ENCODE data around the gene CFAP61.

CFAP61 gene

DNA sequence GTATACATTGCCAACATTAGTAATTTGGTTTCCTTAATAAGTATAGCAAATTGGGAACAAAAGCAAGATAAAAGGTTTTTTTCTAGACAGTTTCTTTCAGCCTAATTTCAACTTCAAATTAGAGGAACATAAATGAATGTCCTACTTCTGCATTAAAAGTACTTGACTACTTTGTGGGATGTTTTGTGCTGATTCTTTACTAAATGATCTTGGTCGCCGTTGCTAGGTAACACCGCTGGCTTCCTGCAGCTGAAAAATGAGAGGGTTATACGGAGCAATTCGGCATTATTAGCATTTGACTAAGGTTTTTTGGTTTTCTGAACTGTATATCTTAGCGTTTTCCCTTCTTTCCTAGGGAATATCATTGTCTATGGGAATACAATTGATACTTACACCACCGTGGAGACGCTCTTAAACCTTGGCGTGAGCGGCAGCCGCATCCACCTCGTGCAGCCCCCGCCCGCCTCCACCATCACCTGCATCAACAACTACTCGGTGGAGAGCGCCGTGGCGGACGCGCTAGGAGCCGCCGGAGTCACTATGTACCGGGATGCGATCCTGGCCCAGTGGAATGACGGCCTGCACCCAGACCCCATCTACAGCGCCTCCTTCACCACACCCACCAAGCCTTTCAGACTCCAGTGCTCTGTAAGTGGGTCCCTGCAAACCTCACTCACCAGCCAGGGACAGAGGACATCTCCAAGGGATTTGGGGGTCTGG is 224.6 kb downstream of the CFAP61 start:
- DNase-seq (ENCODE audit: low read depth): no peak

DNA sequence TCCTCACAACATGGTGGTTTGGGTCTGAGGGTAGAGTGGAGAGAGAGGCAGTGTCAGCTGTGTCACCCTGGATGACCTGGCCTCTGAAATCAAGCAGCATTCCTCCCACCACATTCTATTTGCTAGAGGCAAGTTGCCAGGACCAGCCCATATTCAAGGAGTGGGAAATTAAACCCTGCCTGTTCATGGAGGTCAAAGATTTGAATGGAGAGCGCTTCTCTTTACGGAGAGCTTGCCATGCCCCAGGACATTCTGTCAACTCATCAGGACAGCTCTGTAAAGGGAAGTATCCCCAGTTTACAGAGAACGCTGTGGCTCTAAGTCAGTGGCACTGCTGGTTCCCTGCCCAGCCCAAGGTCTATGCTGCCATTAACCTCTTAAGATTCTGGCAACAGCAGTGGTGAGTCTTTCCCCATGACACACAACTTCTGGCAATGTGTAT is 225.6 kb downstream of the CFAP61 start:
- no peak for DNase-seq (ENCODE audit: low read depth)

DNA sequence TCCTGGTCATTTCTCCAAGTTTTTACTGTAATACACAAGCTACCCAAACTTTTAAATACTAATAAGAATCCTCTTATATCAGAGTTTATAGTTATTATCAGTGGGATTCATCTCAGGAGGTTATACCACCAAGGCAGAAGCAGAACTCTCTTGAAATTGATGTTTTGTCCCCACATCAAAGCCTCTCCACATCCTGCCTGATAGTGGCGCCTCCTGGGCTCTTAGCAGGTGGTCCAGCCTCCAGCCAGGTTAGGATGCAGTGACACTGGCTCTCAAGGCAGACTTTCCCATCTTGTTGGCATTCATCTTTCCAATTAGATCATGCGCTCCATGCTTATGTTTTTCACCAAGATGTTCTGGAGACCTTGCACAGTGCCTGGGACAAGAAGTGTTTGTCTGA is 233.7 kb downstream of the CFAP61 start:
- DNase-seq (ENCODE audit: low read depth): no peak

DNA sequence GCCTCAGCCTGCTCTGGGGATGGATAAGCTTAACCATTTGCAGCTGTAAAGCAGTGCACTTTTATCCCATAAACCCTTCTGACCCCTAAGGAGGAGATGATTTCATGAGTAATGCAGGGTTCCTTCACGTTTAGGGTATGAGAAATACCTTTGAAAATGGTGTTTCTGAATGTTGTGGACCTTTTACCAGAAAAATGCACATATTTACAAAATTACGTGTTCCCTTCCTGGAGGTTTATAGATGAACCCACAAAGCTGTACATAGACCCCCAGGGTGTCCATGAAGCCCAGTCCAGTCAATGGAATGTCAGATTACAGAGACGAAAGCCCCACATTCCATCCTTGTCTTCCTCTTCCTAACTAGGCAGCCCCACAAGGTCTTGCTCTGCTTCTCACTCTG is 237.0 kb downstream of the CFAP61 start:
- no peak for DNase-seq (ENCODE audit: low read depth)

DNA sequence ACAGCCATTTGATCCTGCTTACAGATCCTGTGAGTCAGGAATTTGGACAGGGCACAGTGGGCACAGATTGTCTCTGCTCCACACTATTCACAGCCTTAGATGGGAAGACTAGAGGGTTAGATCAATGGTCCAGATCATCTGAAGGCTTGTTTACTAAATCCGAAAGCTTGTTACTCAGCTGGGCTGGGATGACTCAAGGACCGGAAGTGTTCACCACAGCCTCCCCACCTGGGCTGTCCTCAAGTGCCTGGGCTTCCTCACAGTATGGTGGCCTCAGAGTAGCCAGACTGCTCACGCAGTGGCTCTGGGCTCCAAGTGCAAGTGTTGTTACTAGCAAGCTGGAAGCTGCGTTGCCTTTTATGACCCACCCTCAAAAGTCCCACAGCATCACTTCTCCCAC is 240.1 kb downstream of the CFAP61 start:
- DNase-seq (ENCODE audit: low read depth): no peak

DNA sequence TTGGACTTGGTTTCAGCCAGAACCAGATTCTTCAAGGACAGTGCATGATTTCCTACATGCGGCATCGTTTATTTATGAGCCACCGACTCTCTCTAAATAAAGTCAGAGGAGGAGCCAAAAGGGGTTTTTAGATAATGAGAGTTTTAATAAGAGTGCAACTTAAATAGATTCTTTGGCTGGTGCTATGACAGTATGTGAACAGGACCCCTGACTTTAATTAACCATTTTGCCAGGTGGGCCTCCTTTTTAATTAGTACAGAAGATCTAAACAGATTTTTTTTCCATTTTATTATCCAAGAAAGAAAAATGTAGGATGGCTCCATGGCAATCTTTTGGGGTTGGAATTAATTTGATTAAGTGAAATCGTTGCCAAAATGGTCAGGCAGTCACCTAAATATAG is 240.8 kb downstream of the CFAP61 start:
- DNase-seq (ENCODE audit: low read depth): no peak

DNA sequence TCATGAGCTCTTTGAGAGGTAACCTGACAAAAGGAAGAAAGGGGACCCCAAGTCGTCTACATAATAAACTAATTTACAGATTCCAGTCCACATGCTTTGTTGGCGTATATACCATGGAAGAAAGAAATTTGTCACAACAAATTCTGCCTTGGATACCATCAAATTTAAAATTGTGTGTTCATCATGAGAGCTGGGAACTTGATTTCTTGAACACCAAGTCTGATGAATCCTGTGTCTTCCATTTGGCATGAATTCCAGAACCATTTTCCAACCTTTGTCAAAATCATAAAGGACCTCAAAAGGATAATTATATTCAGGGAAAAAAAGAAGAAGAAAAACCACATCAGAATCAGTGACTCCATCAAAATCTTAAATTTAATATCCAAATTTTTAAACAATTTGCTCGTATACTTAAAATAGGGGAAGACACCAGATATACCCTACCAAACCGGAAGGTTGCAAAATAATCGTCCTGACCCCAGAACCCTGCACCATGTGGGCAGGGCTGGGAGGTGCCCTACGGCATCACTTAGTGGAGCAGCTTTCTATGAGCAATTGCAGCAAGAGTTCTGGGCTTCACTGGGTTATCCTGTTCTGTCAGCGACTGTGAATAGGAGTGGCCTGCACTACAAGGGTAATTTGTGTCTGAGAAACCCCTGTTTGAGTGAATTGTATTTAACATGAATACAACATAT is 241.5 kb downstream of the CFAP61 start:
- DNase-seq (ENCODE audit: low read depth): no peak

DNA sequence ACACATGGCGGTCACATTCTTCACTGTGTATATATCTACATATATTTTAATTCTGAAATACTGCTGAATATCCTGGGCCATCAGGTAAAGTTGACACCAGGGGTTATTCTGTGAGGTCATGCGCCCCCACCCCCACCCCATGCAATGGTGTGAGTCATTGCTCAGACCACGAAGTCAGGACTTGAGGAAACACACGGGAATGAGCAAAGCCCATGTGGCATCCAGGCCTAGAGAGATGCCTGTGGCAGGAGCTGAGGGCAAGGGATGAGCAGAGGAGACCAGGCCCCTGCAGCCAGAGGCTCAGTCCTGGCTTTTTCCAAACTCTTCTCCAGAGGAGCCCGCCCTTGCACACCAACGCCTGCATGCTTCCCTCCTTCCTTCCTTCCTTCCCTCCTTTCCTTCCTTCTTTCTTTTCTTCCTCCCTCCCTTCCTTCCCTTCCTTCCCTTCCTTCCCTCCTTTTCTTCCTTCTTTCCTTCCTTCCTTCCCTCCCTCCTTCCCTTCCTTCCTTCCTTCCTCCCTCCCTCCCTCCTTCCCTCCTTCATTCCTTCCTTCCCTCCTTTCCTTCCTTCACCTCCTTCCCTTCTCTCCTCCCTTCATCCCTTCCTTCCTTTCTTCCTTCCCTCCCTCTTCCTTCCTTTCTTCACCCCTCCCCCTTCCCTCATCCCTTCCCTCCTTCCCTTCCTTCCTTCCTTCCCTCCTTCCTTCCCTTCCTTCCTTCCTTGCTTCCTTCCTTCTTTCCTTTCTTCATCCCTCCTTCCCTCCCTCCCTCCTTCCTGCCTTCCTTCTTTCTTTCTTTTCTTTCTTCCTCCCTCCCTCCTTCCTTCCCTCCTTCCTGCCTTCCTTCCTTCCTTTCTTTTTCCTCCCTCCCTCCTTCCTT is 243.5 kb downstream of the CFAP61 start:
- DNase-seq (ENCODE audit: low read depth): no peak

DNA sequence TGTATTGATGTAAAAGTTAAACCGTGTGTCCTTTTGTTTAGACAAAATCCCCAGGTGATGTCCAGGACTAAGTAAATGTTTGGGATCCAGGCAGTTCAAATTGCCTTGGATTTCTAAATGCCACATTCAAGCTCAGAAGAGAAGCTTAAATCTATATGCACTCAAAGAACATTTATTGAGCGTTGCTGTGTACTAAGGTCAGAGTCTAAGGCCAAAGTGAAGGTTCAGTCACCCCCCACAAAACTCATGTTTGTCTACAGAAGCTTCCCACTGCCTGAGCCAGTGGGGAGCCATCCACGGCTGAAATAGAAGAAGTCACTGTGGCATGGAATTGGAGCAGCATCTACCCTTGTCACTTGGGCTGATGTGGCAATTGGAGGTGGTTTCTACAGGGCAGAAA is 244.8 kb downstream of the CFAP61 start:
- no peak for DNase-seq (ENCODE audit: low read depth)

DNA sequence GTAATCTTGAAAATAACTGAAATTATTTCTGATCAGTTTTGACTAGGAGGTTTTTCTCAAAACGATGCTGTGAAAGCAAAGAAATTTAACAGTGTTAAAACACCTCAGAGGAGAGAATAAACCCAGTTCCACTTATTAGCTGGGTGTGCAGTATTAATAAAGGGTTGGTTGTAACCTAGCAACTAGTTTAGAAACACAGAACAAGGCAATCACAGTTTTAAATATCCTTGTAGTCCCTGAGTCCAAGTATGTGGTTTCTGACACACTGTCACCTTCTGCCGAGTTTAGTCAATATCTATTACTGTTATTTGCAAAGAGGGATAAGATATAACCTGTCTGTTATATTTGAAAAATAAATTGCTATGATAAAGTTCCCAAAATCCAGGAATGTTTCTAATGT is 245.4 kb downstream of the CFAP61 start:
- no peak for DNase-seq (ENCODE audit: low read depth)

DNA sequence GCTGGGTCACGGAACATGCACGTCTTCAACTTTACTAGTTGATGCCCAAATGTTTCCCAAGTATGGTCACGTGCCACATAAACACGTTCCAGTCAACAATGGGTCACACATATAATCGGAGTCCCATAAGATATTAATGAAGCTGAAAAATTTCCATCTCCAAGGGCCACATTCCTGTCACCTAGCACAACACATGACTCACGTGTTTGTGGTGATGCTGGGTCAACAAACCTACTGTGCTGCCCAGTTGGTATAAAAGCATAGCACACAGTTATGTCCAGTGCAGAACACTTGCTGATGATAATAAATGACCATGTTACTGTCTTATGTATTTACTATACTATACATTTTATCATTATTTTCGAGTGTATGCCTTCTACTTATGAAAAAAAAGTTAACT is 247.6 kb downstream of the CFAP61 start:
- no peak for DNase-seq (ENCODE audit: low read depth)

DNA sequence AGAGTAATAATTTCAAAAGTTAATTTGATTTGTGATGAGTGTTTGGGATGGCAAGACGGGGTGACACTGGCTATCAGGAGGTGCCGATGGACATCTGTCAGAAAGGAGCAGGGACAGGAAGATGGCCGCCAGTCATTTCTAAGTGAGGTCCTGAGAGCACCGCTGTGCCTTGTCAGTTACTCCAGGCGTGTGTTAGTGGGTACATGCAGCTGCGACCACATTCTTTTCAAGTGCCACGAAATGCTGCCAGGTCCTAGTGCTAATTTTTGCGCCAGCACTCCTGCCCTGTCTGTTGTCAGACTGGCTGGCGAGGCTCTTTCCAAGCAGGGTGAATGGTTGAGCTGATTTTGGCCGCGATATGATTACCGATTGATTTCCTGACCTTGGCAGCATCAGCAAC is 251.0 kb downstream of the CFAP61 start:
- no peak for DNase-seq (ENCODE audit: low read depth)

DNA sequence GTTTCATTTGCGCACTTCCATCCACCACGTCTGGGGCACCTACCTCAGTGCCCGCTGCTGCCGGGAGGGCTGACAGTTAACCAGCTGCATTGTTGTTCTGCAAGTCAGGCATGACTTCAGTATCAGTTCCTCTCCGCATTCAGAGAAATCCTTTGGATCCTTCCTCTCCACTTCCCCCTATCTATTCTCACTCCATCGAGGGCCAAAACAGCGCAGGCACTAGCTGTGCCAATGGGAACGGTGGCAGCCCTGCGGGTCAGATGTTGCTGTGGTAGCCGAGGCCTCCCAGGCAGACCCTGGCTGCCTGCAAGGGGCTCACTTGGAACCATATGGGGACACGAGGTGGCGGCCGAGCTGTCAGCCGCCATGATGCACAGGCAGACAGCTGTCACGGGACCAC is 251.4 kb downstream of the CFAP61 start:
- DNase-seq (ENCODE audit: low read depth): no peak

DNA sequence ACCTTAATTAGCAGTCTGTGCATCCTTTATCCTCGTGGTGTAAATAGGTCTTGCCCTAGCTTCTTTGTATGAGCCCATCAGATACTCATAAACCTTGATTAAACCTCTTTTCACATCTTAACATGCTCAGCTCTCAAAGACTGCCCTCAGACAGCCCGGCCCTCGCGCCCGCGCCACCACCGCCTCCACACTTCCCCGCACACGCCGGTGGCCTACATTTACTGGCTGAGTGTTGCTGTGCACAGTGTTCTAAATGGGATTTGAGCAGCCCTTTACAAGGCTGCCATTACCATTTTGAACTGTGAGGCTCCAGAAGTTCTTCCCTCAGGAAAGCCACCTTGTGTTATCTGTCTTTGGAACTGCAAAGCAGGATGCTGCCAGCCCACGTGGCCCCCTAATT is 252.6 kb downstream of the CFAP61 start:
- DNase-seq (ENCODE audit: low read depth): no peak

DNA sequence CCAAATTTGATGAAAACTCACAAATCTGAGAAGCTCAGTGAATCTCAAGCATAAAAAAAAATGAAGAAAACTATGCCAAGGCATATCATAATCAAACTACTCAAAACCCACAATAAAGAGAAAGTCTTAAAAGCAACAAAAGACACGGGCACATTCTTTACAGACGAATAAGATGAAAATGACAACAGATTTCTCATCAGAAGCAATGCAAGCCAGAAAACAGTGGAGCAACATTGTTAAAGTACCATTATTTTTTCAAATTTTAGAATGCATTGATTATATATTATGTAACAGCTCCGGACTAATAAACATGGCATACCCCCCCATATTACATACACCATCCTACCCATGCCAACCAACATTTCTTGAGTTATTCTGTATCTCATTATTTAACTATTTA is 260.2 kb downstream of the CFAP61 start:
- no peak for DNase-seq (ENCODE audit: low read depth)

DNA sequence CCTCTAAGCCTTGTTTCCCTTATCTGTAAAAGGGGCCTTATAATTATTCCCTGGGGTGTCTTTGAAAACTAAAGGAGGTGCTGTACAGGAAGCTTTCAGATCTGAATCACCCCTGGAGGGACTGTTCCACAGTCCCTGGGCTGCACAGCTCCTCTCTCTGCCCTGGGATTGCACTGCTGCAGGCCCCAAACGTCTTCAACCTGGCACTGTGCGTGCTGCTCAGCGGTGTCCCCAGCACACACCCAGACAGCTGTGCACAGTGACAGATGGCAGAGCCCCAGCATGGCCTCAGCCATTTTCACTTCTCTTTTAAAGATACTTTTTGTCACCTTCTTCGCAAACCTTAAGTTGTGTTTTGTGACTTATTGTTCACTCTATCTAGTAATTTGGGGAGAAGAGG is 264.9 kb downstream of the CFAP61 start:
- DNase-seq (ENCODE audit: low read depth): no peak

DNA sequence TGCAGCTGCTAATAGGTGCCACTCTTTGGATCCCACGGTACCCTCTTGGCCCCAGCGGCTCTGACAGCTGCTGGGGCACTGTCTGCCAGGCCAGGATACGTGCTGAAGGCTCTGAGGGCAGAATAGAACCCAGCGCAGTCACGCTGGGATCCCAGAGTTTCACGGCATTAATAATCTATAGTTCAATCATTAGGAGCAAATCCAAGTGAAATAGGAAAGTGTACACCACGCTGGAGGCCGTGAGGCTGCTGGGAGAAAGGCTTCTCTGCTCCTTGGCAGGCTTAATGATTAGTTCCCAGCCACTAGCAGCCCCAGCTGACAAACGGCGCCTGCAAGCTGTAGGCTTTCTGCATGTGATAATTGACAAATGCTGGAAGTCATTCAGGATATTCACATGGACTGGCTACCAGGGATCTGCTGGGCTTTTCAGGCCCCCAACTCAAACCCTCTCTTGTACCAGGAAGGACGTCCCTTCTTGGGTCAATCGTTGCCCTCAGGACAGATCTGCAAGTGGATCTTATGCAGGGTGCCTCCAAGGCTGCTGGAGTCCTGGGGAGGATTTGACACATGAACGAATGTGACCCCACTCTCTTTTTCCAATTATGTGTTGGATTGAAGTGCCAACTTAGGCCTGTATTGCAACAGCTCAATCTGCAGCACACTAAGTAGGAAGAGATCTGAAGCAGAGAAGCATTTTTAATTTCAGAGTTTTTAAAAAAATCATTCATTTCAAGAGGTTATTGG is 265.5 kb downstream of the CFAP61 start:
- no peak for DNase-seq (ENCODE audit: low read depth)

DNA sequence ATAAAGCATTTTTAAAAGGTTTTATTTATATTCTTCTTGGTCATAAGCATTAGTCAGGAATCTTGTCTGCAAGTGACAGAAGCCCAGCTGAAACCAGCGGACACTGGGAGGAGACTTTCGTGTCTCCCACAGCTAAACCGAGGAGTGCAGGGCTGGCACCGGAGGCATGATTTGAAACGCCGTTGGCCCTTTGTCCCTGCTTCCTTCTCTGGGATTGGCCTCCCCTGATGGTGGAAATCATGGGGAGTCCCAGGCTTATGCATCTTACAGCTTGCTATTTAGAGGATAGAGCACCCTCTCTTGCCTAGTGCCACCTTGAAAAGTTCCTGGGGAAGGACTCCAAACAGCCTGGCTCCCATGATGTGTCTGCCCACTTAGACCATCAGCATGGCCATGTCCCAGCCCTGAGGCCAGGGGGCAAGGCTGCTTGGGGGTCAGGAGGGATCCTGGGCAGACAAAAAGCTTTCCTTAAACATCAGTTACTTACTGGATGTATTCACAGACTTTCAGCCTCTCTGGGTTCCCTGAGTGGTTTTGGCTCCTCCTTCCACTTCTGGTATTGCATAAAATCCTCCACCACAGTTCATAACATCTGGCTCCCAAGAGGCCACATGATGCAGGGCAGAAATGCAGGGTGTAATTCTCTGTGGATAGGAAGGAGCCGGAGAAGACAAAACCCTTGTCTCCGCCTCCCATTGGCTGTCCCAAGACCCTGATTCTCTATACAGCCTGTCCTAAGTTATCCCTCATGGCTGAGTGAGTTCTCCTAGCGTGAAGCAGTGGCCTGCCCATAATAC is 266.2 kb downstream of the CFAP61 start:
- no peak for DNase-seq (ENCODE audit: low read depth)

DNA sequence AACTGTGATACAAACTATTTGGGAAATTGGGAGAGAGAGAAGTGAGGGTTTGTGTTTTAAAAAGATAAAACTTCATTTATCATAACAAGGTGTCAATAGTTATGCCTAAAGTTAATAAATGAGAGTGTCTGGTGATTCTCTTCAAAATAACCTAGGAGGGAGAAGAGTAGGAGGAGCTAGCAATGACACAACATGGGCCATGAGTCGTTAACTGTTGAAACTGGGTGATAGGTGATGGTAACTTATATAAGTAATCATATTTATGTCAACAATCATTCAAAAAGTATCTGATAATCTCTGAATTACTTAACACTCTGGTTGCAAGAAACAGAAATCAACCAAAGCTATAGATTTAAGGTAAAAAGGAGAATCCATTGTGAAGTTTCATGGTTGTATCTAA is 268.8 kb downstream of the CFAP61 start:
- no peak for DNase-seq (ENCODE audit: low read depth)

DNA sequence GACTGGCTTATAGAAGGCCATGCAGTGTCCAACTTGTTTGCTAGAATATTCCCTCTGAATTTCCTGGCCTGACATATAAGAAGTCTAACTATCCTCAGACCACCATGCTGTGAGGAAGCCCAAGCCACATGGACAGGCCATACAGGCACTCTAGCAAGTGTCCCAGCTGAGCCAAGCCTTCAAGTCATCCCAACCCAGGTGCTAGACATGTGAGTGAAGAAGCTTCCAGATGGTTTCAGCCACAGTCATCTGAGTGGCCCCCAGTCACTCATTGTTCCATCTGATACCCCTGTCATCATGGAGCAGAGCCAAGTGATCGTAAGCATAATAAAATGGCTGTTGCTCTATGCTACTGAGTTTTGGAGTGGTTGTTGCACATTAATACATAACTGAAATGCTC is 269.6 kb downstream of the CFAP61 start:
- no peak for DNase-seq (ENCODE audit: low read depth)

DNA sequence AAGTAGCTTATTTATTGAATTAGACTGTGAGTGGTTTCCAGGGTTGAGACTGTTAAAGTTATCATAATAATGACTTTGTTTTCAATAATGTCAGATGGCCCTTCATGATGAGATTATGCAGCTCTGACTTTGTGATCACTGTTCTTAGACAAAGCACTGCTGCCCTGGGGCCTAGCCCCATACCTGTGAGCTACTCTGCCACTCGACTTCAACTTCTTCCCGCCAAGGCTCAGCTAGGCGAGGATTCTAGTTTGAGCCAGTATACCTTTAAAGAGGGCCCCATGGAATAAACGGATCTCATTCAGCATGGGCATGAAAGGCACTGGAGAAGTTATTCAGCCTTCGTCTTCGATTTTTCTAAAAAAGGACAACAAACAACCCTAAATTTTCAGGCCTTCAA is 270.6 kb downstream of the CFAP61 start:
- no peak for DNase-seq (ENCODE audit: low read depth)

All from HS-27A (cell line).